ENCODE measurements around the gene LPIN2.

Gene LPIN2

DNA sequence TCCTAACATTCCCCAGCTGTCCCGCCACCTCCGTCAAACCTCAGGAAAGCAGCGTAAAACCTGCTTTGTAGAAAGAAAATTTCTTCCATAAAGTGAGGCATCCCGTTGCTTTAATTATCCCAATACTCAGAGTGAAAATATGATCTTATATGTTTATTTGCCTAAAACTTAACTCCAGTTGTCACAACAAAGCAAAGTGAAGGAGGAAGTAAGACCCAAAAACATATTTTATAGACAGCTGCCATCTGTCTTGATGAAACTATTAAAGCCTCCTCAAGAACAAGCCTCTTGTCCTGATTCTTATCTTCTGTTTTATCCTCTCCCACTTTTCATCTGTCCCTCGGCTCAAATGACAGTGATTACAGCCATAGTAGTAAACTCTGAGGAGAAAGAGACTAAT, 28.9 kb upstream of the LPIN2 start:
- no peak overlapping the region for H3K27ac ChIP-seq
- H3K4me3 ChIP-seq (ENCODE audit: low read depth in 1 of 2, low read length in 1 of 2), result no peak overlapping the region
- no peaks in the 10 kb centered on the region for H3K36me3 ChIP-seq

GRCh38 chr18:3040881-3041280, 27.9 kb upstream of the LPIN2 start:
- no peaks in the 10 kb centered on the region for H3K27me3 ChIP-seq
- H3K27ac ChIP-seq, result no peak overlapping the region
- H3K9me3 ChIP-seq, result no peaks in the 10 kb centered on the region
- H3K36me3 ChIP-seq, result no peaks in the 10 kb centered on the region
- no peak for TF ChIP-seq CTCF (IDR thresholded peaks at IDR 0.05)
- no peak overlapping the region for H3K4me3 ChIP-seq (ENCODE audit: low read depth in 1 of 2, low read length in 1 of 2)
- H3K4me1 ChIP-seq (ENCODE audit: control insufficient read depth in 1 of 2, insufficient read depth in 1 of 2, low read depth in 1 of 2, low read length in 1 of 2), result peaks cover 45 to 58% of the 10 kb centered on the region in 2 experiments

More for the DNA sequence above, 28.9 kb upstream of the LPIN2 start:
- TF ChIP-seq CTCF (IDR thresholded peaks at IDR 0.05), result no peak
- Histone ChIP-seq H3K27me3 (no peaks in the 10 kb centered on the region), H3K4me1 (ENCODE audit: control insufficient read depth in 1 of 2, insufficient read depth in 1 of 2, low read depth in 1 of 2, low read length in 1 of 2) (peaks cover 39 to 55% of the 10 kb centered on the region in 2 experiments), H3K9me3 (no peaks in the 10 kb centered on the region)

GRCh38 chr18:3040173-3040572, 27.2 kb upstream of the LPIN2 start:
- H3K36me3 ChIP-seq, result no peaks in the 10 kb centered on the region
- peaks cover 38 to 53% of the 10 kb centered on the region in 2 experiments for H3K4me1 ChIP-seq (ENCODE audit: control insufficient read depth in 1 of 2, insufficient read depth in 1 of 2, low read depth in 1 of 2, low read length in 1 of 2)
- H3K9me3 ChIP-seq, result no peaks in the 10 kb centered on the region
- H3K27me3 ChIP-seq, result no peaks in the 10 kb centered on the region
- no peak overlapping the region for H3K27ac ChIP-seq
- no peak overlapping the region for H3K4me3 ChIP-seq (ENCODE audit: low read depth in 1 of 2, low read length in 1 of 2)
- TF ChIP-seq CTCF (IDR thresholded peaks at IDR 0.05), result no peak

DNA sequence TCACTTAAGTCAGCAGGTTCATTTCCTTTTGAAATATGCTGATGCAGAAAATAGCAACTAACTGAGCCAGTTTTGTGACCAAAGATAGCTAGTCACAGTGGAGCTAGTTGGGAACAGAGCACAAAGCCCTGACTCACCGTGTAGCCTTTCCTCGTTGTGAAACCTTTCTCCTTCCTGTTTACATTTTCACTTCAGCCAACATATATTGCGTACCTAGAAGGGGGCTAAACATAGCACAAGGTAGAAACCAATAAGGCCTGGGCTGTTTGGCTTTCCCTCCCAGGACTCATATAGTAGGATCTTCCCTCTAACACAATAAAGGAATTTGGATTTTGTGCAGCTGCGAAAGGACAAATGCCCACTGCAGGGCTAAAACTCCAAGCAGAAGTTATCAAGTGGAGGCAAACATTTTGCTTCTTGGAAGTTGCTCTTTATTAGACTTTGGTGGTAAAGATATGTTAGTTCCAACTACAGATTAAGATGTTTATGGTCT, 24.5 kb upstream of the LPIN2 start:
- Histone ChIP-seq H3K27me3 (no peaks in the 10 kb centered on the region), H3K4me1 (ENCODE audit: control insufficient read depth in 1 of 2, insufficient read depth in 1 of 2, low read depth in 1 of 2, low read length in 1 of 2) (peaks cover 27 to 37% of the 10 kb centered on the region in 2 experiments), H3K36me3 (no peaks in the 10 kb centered on the region), H3K9me3 (no peaks in the 10 kb centered on the region), H3K4me3 (ENCODE audit: low read depth in 1 of 2, low read length in 1 of 2) (peak overlapping the region; percentile 24 to 32), H3K27ac (peak overlapping the region; percentile 97)
- TF ChIP-seq CTCF (IDR thresholded peaks at IDR 0.05), result no peak

GRCh38 chr18:3036108-3036507, 23.2 kb upstream of the LPIN2 start:
- Histone ChIP-seq H3K4me1 (ENCODE audit: control insufficient read depth in 1 of 2, insufficient read depth in 1 of 2, low read depth in 1 of 2, low read length in 1 of 2) (peaks cover 27 to 34% of the 10 kb centered on the region in 2 experiments), H3K27ac (peak overlapping the region; percentile 97), H3K36me3 (no peaks in the 10 kb centered on the region), H3K27me3 (no peaks in the 10 kb centered on the region), H3K4me3 (ENCODE audit: low read depth in 1 of 2, low read length in 1 of 2) (no peak overlapping the region), H3K9me3 (no peaks in the 10 kb centered on the region)
- no peak for TF ChIP-seq CTCF (IDR thresholded peaks at IDR 0.05)

GRCh38 chr18:3035635-3036034, 22.7 kb upstream of the LPIN2 start:
- no peak overlapping the region for H3K4me3 ChIP-seq (ENCODE audit: low read depth in 1 of 2, low read length in 1 of 2)

More at GRCh38 chr18:3035635-3036034, 22.7 kb upstream of the LPIN2 start:
- peaks cover 27 to 34% of the 10 kb centered on the region in 2 experiments for H3K4me1 ChIP-seq (ENCODE audit: control insufficient read depth in 1 of 2, insufficient read depth in 1 of 2, low read depth in 1 of 2, low read length in 1 of 2)
- H3K36me3 ChIP-seq, result no peaks in the 10 kb centered on the region
- H3K27me3 ChIP-seq, result no peaks in the 10 kb centered on the region
- H3K9me3 ChIP-seq, result no peaks in the 10 kb centered on the region
- TF ChIP-seq CTCF (IDR thresholded peaks at IDR 0.05), result no peak
- peak overlapping the region; percentile 39 for H3K27ac ChIP-seq
